CD4-positive, alpha-beta T cell treated with Interleukin-1 beta for 1 hour (primary cell): ENCODE measurements around the gene TMEM132E.

ENCODE experiments used
- DNase-seq, 2 donors: peaks; one replicate each; pipeline ENCODE4 v3.0.0-alpha.2; 2020 to 2022

The TMEM132E gene

GRCh38 chr17:34606763-34607162, 27.4 kb downstream of the TMEM132E start:
- no peak for DNase-seq

GRCh38 chr17:34607917-34608316, 28.5 kb downstream of the TMEM132E start:
- no peak for DNase-seq

- no peak for DNase-seq
Observed at GRCh38 chr17:34609210-34609609, 29.8 kb downstream of the TMEM132E start.

- no peak for DNase-seq
Observed at GRCh38 chr17:34610039-34610438, 30.7 kb downstream of the TMEM132E start.

GRCh38 chr17:34610506-34610905, 31.1 kb downstream of the TMEM132E start:
- DNase-seq, result no peak

GRCh38 chr17:34613064-34614019, 34.0 kb downstream of the TMEM132E start:
- DNase-seq, result no peak

- DNase-seq, result no peak
Observed at GRCh38 chr17:34614698-34615097, 35.3 kb downstream of the TMEM132E start.

GRCh38 chr17:34615326-34615725, 35.9 kb downstream of the TMEM132E start:
- no peak for DNase-seq

- no peak for DNase-seq
Observed at GRCh38 chr17:34616148-34616547, 36.8 kb downstream of the TMEM132E start.

- no peak for DNase-seq
Observed at GRCh38 chr17:34617398-34617797, 38.0 kb downstream of the TMEM132E start.

GRCh38 chr17:34619687-34620217, 40.4 kb downstream of the TMEM132E start:
- no peak for DNase-seq

GRCh38 chr17:34620458-34620857, 41.1 kb downstream of the TMEM132E start:
- no peak for DNase-seq

- DNase-seq, result no peak
Observed at GRCh38 chr17:34622862-34623623, 43.7 kb downstream of the TMEM132E start.

GRCh38 chr17:34623856-34624766, 44.7 kb downstream of the TMEM132E start:
- DNase-seq, result no peak

GRCh38 chr17:34624767-34625383, 45.5 kb downstream of the TMEM132E start:
- DNase-seq, result no peak

GRCh38 chr17:34626121-34626681, 46.8 kb downstream of the TMEM132E start:
- no peak for DNase-seq

GRCh38 chr17:34628879-34629278, 49.5 kb downstream of the TMEM132E start:
- no peak for DNase-seq

GRCh38 chr17:34633351-34633750, 54.0 kb downstream of the TMEM132E start:
- DNase-seq, result no peak

GRCh38 chr17:34633760-34634159, 54.4 kb downstream of the TMEM132E start:
- no peak for DNase-seq

- DNase-seq, result no peak
Observed at GRCh38 chr17:34634551-34635160, 55.3 kb downstream of the TMEM132E start.

GRCh38 chr17:34635876-34636275, 56.5 kb downstream of the TMEM132E start:
- DNase-seq, result no peak
